ENCODE measurements around the gene CDC23.
A peak's percentile ranks its signal among the peaks of the same experiment; 100 is the strongest.
"Not testable (repeated sequence)": the region's sequence is repeated elsewhere in the genome, so short reads cannot be mapped to it uniquely, and the experiment has no call there.

Gene CDC23, protein sequence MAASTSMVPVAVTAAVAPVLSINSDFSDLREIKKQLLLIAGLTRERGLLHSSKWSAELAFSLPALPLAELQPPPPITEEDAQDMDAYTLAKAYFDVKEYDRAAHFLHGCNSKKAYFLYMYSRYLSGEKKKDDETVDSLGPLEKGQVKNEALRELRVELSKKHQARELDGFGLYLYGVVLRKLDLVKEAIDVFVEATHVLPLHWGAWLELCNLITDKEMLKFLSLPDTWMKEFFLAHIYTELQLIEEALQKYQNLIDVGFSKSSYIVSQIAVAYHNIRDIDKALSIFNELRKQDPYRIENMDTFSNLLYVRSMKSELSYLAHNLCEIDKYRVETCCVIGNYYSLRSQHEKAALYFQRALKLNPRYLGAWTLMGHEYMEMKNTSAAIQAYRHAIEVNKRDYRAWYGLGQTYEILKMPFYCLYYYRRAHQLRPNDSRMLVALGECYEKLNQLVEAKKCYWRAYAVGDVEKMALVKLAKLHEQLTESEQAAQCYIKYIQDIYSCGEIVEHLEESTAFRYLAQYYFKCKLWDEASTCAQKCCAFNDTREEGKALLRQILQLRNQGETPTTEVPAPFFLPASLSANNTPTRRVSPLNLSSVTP

GRCh38 chr5:138213161-138214029, at the start of gene CDC23:
Gene CDC23 (minus strand): TSS chr5:138213323. CDS start chr5:138213312, 11 bp downstream.
- DNase-seq (ENCODE audit: low read depth): peak; percentile 61

- DNase-seq (ENCODE audit: low read depth): no peak
These were observed 45.7 kb upstream of the CDC23 start for GRCh38 chr5:138258704-138259292.

- no peak for DNase-seq (ENCODE audit: low read depth)
These were observed 44.5 kb upstream of the CDC23 start for GRCh38 chr5:138257583-138257982.

- DNase-seq (ENCODE audit: low read depth): no peak
These were observed 39.8 kb upstream of the CDC23 start for GRCh38 chr5:138252944-138253343.

DNA sequence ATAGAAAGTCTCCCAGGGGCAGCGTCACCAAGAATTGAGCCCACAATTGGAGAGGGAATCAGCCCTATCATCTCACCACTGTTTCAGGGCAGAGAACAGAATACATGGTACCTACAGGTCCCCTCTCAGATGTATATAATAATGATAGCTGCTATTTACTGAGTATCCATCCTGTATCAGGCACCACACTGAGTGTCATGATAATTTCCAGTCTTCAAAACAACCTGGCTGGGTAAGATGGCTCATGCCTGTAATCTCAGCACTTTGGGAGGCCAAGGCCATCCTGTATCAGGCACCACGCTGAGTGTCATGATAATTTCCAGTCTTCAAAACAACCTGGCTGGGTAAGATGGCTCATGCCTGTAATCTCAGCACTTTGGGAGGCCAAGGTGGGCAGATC, 34.7 kb upstream of the CDC23 start:
- not testable (repeated sequence) for DNase-seq (ENCODE audit: low read depth)

DNA sequence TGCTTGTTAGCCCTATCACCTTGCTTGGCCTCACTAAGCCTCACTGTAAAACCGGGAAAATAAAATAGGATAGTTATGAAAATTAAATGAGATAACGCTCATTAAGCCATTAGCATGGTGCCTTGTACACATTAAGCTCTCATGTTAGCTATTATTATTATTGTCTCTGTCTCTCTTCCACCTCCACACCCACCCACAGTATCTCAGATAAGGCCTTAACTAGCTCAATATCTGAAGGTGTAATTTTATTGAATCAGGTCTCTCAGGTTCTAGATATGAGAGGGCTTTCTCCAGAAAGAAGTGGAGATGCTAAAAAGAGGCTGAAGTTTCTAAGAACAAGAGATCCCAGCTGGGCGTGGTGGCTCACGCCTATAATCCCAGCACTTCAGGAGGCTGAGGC, 33.7 kb upstream of the CDC23 start:
- no peak for DNase-seq (ENCODE audit: low read depth)

DNA sequence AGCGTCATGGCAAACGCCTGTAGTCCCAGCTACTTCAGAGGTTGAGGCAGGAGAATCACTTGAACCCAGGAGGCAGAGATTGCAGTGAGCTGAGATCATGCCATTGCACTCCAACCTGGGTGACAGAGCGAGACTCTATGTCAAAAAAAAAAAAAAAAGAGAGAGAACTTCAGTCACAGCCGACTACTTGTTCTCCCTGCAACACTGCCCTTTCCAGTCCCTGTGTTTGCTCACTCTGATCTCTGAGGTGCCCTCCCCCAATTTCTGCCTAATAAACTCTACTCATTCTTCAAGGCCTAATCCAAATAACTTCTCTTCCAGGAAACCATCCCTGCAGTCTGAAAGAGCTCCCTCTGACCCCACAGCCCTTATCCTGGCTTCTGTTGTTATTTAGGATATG, 33.2 kb upstream of the CDC23 start:
- no peak for DNase-seq (ENCODE audit: low read depth)

DNA sequence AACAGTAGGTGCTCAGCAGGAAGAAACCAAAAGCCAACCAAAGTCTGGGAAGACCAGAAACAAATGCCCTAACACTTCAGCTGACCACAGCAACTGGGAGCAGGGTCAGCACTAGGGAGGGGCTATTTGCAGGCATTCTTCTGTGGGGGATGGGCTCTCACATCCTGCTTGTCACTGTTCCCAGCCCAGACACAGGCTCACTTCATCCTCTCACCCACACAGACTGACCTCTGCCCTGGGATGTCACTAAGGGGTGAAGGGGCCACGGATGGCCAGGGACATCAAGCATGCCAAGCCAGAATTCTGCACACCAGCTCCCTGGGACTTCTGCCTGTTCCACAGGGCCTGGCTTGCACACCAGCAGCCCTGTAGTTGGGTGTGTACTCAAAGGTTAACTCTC, 32.6 kb upstream of the CDC23 start:
- no peak for DNase-seq (ENCODE audit: low read depth)

DNA sequence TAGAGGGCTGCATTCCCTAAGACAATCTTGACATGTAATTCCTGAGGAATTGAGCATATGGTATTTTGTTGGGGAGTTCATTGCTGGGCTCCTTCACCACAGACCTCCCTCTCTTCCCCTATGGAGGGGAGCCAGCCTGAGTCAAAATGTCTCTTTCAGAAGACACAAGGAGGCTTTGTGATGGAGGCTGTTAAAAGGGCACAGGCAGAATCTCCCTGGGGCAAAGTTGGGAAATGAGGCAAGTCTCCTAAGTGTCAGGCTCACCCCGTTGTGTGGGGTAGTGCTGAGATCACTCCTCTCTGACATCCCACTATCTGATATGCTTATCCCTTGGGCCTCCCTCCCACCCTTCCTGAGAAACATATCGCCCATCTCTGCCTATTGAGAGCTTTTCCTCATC, 30.7 kb upstream of the CDC23 start:
- DNase-seq (ENCODE audit: low read depth): no peak

GRCh38 chr5:138241688-138242571, 28.8 kb upstream of the CDC23 start:
- no peak for DNase-seq (ENCODE audit: low read depth)

DNA sequence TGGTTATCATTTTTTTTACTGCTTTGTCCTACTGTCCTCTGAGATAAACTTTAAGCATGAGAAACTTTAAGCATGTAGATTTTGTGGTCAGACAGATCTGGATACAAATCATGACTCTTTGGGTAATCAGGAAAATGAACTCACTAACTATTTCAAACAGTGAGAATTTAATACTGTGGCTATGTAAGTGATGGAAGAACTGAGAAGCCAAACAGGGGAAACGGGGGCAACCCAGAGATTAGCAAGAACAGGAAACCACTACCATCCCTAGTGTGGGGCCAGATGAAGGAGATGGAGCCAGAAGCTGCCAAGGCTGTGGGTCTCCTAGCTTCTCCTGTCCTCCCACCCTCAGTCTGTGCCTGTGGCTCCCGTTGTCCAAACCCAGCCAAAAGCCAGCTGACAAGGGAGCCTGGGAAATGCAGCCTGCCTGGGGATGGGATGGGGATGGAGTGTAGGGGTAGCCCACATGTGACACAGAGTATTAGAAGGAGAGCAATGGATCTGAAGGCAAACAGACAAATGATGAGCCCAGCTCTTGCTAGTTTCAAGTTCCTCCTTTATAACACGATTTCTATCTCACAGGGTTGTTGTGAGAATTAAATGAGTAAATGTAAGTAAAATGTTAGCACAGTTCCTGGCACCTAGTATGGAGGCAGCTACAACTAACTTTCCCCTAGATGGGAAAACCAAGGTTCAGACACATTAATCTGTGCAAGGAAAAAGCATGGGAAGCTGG, 27.7 kb upstream of the CDC23 start:
- no peak for DNase-seq (ENCODE audit: low read depth)

DNA sequence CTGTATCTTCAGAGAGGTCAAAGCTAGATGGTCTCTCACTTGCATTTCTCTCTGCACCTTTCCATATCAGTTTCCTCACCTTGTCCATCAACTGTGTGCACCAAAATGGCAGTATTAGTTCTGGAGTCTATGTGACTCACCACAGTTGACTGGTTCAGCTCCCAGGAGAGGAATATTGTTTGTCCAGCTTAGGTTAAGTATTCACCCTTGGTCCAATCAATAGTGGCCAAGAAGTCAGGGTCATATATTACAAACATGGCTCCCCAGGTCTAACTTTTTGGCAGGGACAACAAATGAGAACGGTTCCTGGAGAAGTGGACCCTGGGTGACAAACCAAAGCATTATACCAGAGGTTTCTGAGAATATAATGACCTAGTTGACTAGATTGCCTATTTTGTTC, 24.9 kb upstream of the CDC23 start:
- DNase-seq (ENCODE audit: low read depth): no peak

- no peak for DNase-seq (ENCODE audit: low read depth)
These were observed 21.5 kb upstream of the CDC23 start for GRCh38 chr5:138234651-138235050.

GRCh38 chr5:138233280-138233679, 20.2 kb upstream of the CDC23 start:
- no peak for DNase-seq (ENCODE audit: low read depth)

DNA sequence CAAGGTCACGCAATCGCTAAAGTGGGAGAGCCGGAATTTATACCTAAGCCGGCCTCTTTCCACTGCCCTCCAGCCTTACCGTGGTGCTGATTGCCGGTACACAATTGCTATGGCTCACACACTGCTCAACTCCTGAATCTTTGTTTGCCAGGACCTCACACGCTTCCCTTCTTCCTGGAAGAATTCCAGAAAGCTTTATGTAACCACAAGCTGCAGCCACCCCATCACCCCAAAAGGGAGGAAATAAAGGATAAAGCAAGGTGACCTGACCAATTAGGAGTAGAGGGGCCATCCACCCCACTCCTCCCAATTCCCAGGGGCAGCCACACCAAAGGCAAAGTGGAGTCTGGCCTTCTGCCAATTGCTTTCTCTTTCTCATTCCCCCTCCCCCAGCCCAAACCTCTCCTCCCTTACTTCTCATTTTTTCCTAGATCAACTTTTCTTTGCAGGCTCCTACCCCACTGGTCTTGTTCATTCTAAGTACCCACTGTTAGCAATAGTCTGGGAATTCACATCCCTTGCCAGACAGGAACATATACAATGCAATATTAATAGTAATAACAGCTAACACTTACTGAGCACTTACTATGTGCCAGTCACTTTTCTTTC, 18.0 kb upstream of the CDC23 start:
- no peak for DNase-seq (ENCODE audit: low read depth)

DNA sequence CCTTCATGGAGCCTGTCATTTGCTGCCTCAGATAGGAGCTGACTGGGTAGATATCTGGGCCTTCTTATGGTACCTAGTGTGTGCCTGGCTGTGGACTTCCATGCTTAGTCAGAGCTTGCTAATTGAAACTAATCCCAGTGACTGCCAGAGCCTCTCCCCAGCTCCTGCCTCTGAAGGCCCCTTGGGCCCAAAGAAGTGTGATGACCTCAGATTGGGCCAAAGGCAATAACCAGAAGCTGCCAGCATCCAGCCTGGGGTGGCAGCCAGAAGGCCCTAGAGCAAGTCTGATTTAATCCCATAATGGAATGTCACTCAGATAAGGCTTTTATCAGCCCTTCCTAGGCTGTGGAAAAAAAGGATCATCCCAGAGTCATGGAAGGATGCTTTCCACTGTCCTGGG, 17.1 kb upstream of the CDC23 start:
- DNase-seq (ENCODE audit: low read depth): no peak

- DNase-seq (ENCODE audit: low read depth): no peak
These were observed 16.3 kb upstream of the CDC23 start for GRCh38 chr5:138229387-138229786.

DNA sequence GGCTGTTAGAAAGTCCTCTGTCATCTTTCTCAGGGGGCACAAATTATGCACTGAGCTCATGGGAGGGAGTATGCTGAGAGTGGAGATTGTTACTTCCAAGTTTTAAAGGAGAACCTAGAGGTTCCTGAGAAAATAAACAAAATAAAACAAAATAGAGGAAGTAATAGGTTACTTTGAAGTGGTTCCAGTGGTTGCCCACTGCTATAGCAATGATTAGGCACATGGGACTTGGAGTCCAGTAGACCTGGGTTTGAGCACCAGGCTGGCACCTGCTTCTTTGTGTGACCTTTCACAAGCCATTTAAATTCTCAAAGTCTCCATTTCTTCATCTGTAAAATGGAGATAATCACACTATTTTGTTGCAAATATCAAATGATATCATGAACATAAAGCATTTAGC, 13.8 kb upstream of the CDC23 start:
- DNase-seq (ENCODE audit: low read depth): no peak

- DNase-seq (ENCODE audit: low read depth): no peak
These were observed 11.6 kb upstream of the CDC23 start for GRCh38 chr5:138224712-138225111.

- DNase-seq (ENCODE audit: low read depth): no peak
These were observed 10.4 kb upstream of the CDC23 start for GRCh38 chr5:138223532-138223931.
